H1 (cell line): ENCODE results near the gene JPH3. TPM values are rescaled to one million over a fixed set of nuclear protein-coding genes. Genes with fewer than 3 reads are reported as not detected.

Experiments used
- CTCF ChIA-PET: fragments of 300-600 bp; sonication (Branson Sonifier 250); formaldehyde crosslinking; loops from one replicate; lab custom pipeline; 2021; ENCODE audit not compliant: partially characterized antibody; lab: Charles Lee
- POLR2A ChIA-PET: fragments of 300-600 bp; sonication (Branson Sonifier 250); formaldehyde crosslinking; loops from one replicate; lab custom pipeline; 2021; ENCODE audit warnings: inconsistent platforms; ENCODE audit not compliant: partially characterized antibody; lab: Charles Lee
- DNase-seq, 2 experiments: peaks; one replicate each; pipeline versions ENCODE4 v3.0.0 to v3.0.0-alpha.2; 2010 to 2022; ENCODE audit warnings: low spot score in 2 of 2, low read depth in 1 of 2, mixed read lengths in 1 of 2
- FAIRE-seq: peaks from 2 replicates; lab custom pipeline; 2011; peaks lifted over from hg19 to GRCh38; lab: Jason Lieb, UNC
- H2AFZ ChIP-seq: 2 replicates; pipeline ENCODE4 v1.8.1; 2012; ENCODE audit warnings: low read length, inconsistent platforms
- H2AK5ac ChIP-seq: 2 replicates; pipeline ENCODE4 v1.6.1; 2013; ENCODE audit warnings: low read depth, low read length
- H2BK120ac ChIP-seq: replicated peaks from 2 replicates; pipeline ENCODE3; 2013; ENCODE audit warnings: low read depth, low read length, inconsistent platforms
- H2BK12ac ChIP-seq: 2 replicates; pipeline ENCODE4 v1.6.1; 2013; ENCODE audit warnings: low read depth, low read length
- H2BK15ac ChIP-seq: 2 replicates; pipeline ENCODE4 v1.6.1; 2013; ENCODE audit warnings: low read length
- H2BK20ac ChIP-seq: 2 replicates; pipeline ENCODE4 v1.6.1; 2013; ENCODE audit warnings: low read length
- H2BK5ac ChIP-seq: 2 replicates; pipeline ENCODE4 v1.6.1; 2013; ENCODE audit warnings: low read depth, low read length
- H3K14ac ChIP-seq: 2 replicates; pipeline ENCODE4 v1.6.1; 2013; ENCODE audit warnings: inconsistent platforms; ENCODE audit not compliant: insufficient read length
- H3K18ac ChIP-seq: 2 replicates; pipeline ENCODE4 v1.6.1; 2013; ENCODE audit warnings: low read length; ENCODE audit errors: extremely low read depth
- H3K23ac ChIP-seq: 2 replicates; pipeline ENCODE4 v1.6.1; 2013; ENCODE audit warnings: inconsistent platforms; ENCODE audit not compliant: insufficient read length
- H3K23me2 ChIP-seq: 2 replicates; pipeline ENCODE4 v1.6.1; 2013; ENCODE audit warnings: low read depth, low read length
- H3K27ac ChIP-seq: 2 replicates; pipeline ENCODE4 v1.6.1; 2011; ENCODE audit warnings: low read depth, low read length, inconsistent platforms
- H3K27me3 ChIP-seq, 4 experiments: replicated peaks in 1 of 4; 1 replicate in 1 of 4; 2 replicates in 3 of 4; pipeline versions ENCODE4 v1.6.1 to v1.8.1; 2011 to 2013; ENCODE audit warnings: low read length in 3 of 4, mild to moderate bottlenecking in 3 of 4, inconsistent platforms in 2 of 4, mixed read lengths in 2 of 4, moderate library complexity in 1 of 4; ENCODE audit not compliant: control insufficient read depth in 3 of 4, insufficient read depth in 3 of 4; ENCODE audit errors: extremely low read depth in 1 of 4
- H3K36me3 ChIP-seq, 4 experiments: 2 replicates each; pipeline versions ENCODE4 v1.6.1 to v1.8.1; 2011 to 2013; ENCODE audit warnings: mild to moderate bottlenecking in 4 of 4, low read length in 3 of 4, moderate library complexity in 2 of 4, control low read depth in 1 of 4, inconsistent platforms in 1 of 4; ENCODE audit not compliant: insufficient read depth in 4 of 4, control insufficient read depth in 2 of 4
- H3K4ac ChIP-seq: replicated peaks from 2 replicates; pipeline ENCODE3; 2013; ENCODE audit warnings: low read length, low read depth, mixed read lengths, inconsistent platforms; ENCODE audit not compliant: insufficient read length
- H3K4me1 ChIP-seq, 4 experiments: replicated peaks in 1 of 4; 1 replicate in 1 of 4; 2 replicates in 3 of 4; pipeline versions ENCODE4 v1.6.1 to v1.8.1; 2011 to 2013; ENCODE audit warnings: low read length in 3 of 4, inconsistent platforms in 2 of 4, mixed read lengths in 1 of 4; ENCODE audit not compliant: insufficient read depth in 4 of 4, control insufficient read depth in 3 of 4
- H3K4me2 ChIP-seq, 2 experiments: 2 replicates each; pipeline versions ENCODE4 v1.6.1 to v1.8.1; 2011 to 2013; ENCODE audit warnings: low read depth in 2 of 2, low read length in 2 of 2, control low read depth in 1 of 2, inconsistent platforms in 1 of 2, mild to moderate bottlenecking in 1 of 2; ENCODE audit not compliant: insufficient read depth in 1 of 2
- H3K4me3 ChIP-seq, 4 experiments: fragments of 200-600, 300-600 bp in 1 of 4; sonication (generic), shearing (Covaris generic), sonication (Bioruptor Twin) in 1 of 4; 2 replicates each; pipeline versions ENCODE4 v1.5.1 to v1.8.1; 2011 to 2016; ENCODE audit warnings: low read length in 4 of 4, low read depth in 3 of 4, control low read depth in 2 of 4, inconsistent platforms in 2 of 4, mild to moderate bottlenecking in 2 of 4, mixed read lengths in 1 of 4, moderate library complexity in 1 of 4; ENCODE audit not compliant: insufficient read depth in 2 of 4; ENCODE audit errors: extremely low read depth in 1 of 4
- H3K56ac ChIP-seq: replicated peaks from 2 replicates; pipeline ENCODE3; 2013; ENCODE audit warnings: low read depth, mild to moderate bottlenecking, mixed read lengths, low read length, inconsistent platforms; ENCODE audit not compliant: insufficient read length
- H3K79me1 ChIP-seq: 2 replicates; pipeline ENCODE4 v1.6.1; 2013; ENCODE audit warnings: low read depth, low read length, control low read depth
- H3K79me2 ChIP-seq, 2 experiments: 2 replicates each; pipeline versions ENCODE4 v1.6.1 to v1.8.1; 2012 to 2013; ENCODE audit warnings: low read length in 2 of 2, mild to moderate bottlenecking in 2 of 2, inconsistent platforms in 1 of 2; ENCODE audit not compliant: insufficient read depth in 2 of 2, control insufficient read depth in 1 of 2
- H3K9ac ChIP-seq, 4 experiments: replicated peaks in 1 of 4; 1 replicate in 1 of 4; 2 replicates in 3 of 4; pipeline versions ENCODE4 v1.6.1 to v1.8.1; 2011 to 2013; ENCODE audit warnings: low read depth in 3 of 4, low read length in 3 of 4, control low read depth in 2 of 4, mild to moderate bottlenecking in 2 of 4, moderate library complexity in 2 of 4, inconsistent platforms in 1 of 4; ENCODE audit errors: extremely low read depth in 1 of 4
- H3K9me3 ChIP-seq, 2 experiments: 2 replicates each; pipeline versions ENCODE4 v1.6.1 to v1.8.1; 2012 to 2013; ENCODE audit warnings: mild to moderate bottlenecking in 2 of 2, moderate library complexity in 2 of 2, control low read depth in 1 of 2, inconsistent platforms in 1 of 2, low read depth in 1 of 2, low read length in 1 of 2, mixed read lengths in 1 of 2; ENCODE audit not compliant: insufficient read depth in 2 of 2
- H4K20me1 ChIP-seq, 2 experiments: replicated peaks in 1 of 2; 2 replicates each; pipeline versions ENCODE3 to v1.8.1; 2011 to 2013; ENCODE audit warnings: inconsistent platforms in 2 of 2, low read length in 2 of 2, mild to moderate bottlenecking in 1 of 2; ENCODE audit not compliant: insufficient read depth in 2 of 2, control insufficient read depth in 1 of 2
- H4K5ac ChIP-seq: 2 replicates; pipeline ENCODE4 v1.6.1; 2013; ENCODE audit warnings: low read length, low read depth, mixed read lengths, inconsistent platforms; ENCODE audit not compliant: insufficient read length
- H4K8ac ChIP-seq: 2 replicates; pipeline ENCODE4 v1.8.0; 2013; ENCODE audit warnings: mild to moderate bottlenecking, moderate library complexity, low read length, inconsistent platforms; ENCODE audit not compliant: insufficient read depth; ENCODE audit errors: extremely low read depth
- H4K91ac ChIP-seq: replicated peaks from 2 replicates; pipeline ENCODE3; 2013; ENCODE audit warnings: low read length, mixed read lengths, inconsistent platforms; ENCODE audit not compliant: insufficient read length
- CBX8 ChIP-seq: fragments of 300-800, 300-1000 bp; sonication (generic); IDR thresholded peaks from 2 replicates; pipeline ENCODE4 v1.7.1; 2016; ENCODE audit warnings: low read depth, low read length, borderline replicate concordance
- CEBPB ChIP-seq: IDR thresholded peaks from 2 replicates; pipeline ENCODE4 v1.6.1; 2012; ENCODE audit warnings: low read depth, low read length
- EP300 ChIP-seq, 2 experiments: IDR thresholded peaks; 1 replicate in 1 of 2; 2 replicates in 1 of 2; pipeline ENCODE4 v1.6.1; 2011 to 2012; ENCODE audit warnings: low read depth in 2 of 2, low read length in 2 of 2, mild to moderate bottlenecking in 2 of 2, borderline replicate concordance in 1 of 2, inconsistent platforms in 1 of 2, moderate library complexity in 1 of 2
- EZH2 ChIP-seq: fragments of 200-600 bp; sonication (generic); IDR thresholded peaks from 2 replicates; pipeline ENCODE4 v1.7.1; 2012; ENCODE audit warnings: low read depth, mild to moderate bottlenecking, moderate library complexity, low read length, inconsistent platforms; ENCODE audit not compliant: severe bottlenecking
- GABPA ChIP-seq: IDR thresholded peaks from 2 replicates; pipeline ENCODE4 v1.6.1; 2011; ENCODE audit warnings: mild to moderate bottlenecking, low read length, moderate library complexity, borderline replicate concordance; ENCODE audit not compliant: insufficient read depth
- GTF2F1 ChIP-seq: IDR thresholded peaks from 2 replicates; pipeline ENCODE4 v1.6.1; 2012; ENCODE audit warnings: low read depth, low read length, improper control_type of control experiment, borderline replicate concordance
- HDAC6 ChIP-seq: IDR thresholded peaks from one replicate; pipeline ENCODE4 v1.7.1; 2012; ENCODE audit warnings: low read depth, mild to moderate bottlenecking, inconsistent platforms, low read length, moderate library complexity
- JUN ChIP-seq: IDR thresholded peaks from 2 replicates; pipeline ENCODE4 v1.6.1; 2011; ENCODE audit warnings: low read depth, mild to moderate bottlenecking, improper control_type of control experiment, low read length
- KDM4A ChIP-seq: IDR thresholded peaks from one replicate; pipeline ENCODE4 v1.7.1; 2012; ENCODE audit warnings: low read depth, mild to moderate bottlenecking, moderate library complexity, low read length, inconsistent platforms; ENCODE audit not compliant: severe bottlenecking
- RFX5 ChIP-seq: IDR thresholded peaks from 2 replicates; pipeline ENCODE4 v1.6.1; 2011; ENCODE audit warnings: low read depth, low read length, improper control_type of control experiment, borderline replicate concordance
- SIN3A ChIP-seq, 2 experiments: IDR thresholded peaks in 1 of 2; conservative IDR thresholded peaks in 1 of 2; 2 replicates each; pipeline ENCODE4 v1.6.1; 2011 to 2012; ENCODE audit warnings: low read length in 2 of 2, improper control_type of control experiment in 1 of 2, low read depth in 1 of 2, mild to moderate bottlenecking in 1 of 2
- SP1 ChIP-seq: IDR thresholded peaks from 2 replicates; pipeline ENCODE4 v1.6.1; 2011; ENCODE audit warnings: low read depth, low read length
- WGBS, 2 experiments: shearing (Covaris generic) in 1 of 2; methylation state at CpG; one replicate each; pipeline versions ENCODE4 v1.1.6 to v1.1.7; 2013 to 2015; ENCODE audit warnings: low lambda C conversion rate in 2 of 2, mixed read lengths in 2 of 2, inconsistent platforms in 1 of 2, low coverage in 1 of 2, missing lambda C conversion rate in 1 of 2; ENCODE audit not compliant: insufficient replicate concordance in 2 of 2, insufficient coverage in 1 of 2, insufficient read length in 1 of 2; ENCODE audit errors: extremely low coverage in 1 of 2, missing lambda C conversion rate in 1 of 2; 5-methylcytosine and 5-hydroxymethylcytosine counted together
- polyA plus RNA-seq, 7 experiments: library from polyadenylated mRNA; depleted of rRNA in 3 of 7; stranded (reverse) in 5 of 7; unstranded in 2 of 7; fragments of >200 nt in 5 of 7; fragments of 200-250 nt in 2 of 7; gene quantifications; 1 replicate in 5 of 7; 2 replicates in 1 of 7; 4 replicates in 1 of 7; pipeline versions ENCODE4 v1.2.1 to v1.2.3, GENCODE V29; 2011 to 2013; ENCODE audit warnings: missing spikeins in 2 of 7, mixed read lengths in 2 of 7
- total RNA-seq: library from RNA; stranded (reverse); fragmentation: NEBNext Ultra II Directional; extraction: Animal tissue kit (Norgen Biotek cat#: 25700); gene quantifications from 2 replicates; pipeline ENCODE4 v1.2.1, GENCODE V29; 2021
- TF ChIP-seq, protein P1 (sequence below): IDR thresholded peaks from 2 replicates; pipeline ENCODE4 v1.6.1; 2011; ENCODE audit warnings: low read depth, mild to moderate bottlenecking, low read length; ENCODE audit not compliant: insufficient read depth

Gene JPH3
- total and polyA plus RNA-seq, 2 of the 8 experiments (the other 6 are each of a cell fraction or from before 2014, with no cell fraction given): 10.3 to 28.3 TPM

GRCh38 chr16:87667443-87667842 is 65.1 kb downstream of the JPH3 start:
- ChIA-PET CTCF (interaction anchor here (0.6 to 4.1 kb wide), 5 partner anchors 9 to 50 kb away, joined by 3 to 15 read pairs (median 3); no protein-coding TSS in a partner anchor), POLR2A (interaction anchor here (1.3 kb wide), 1 partner anchor 9 kb away, joined by 6 read pairs; no protein-coding TSS in a partner anchor)
- Histone ChIP-seq H2BK20ac (no peak overlapping the region), H2BK120ac (no peak overlapping the region), H3K23ac (no peak overlapping the region), H3K9ac (no peak overlapping the region; a peak in 1 of 7 replicates), H3K4me3 (no peak overlapping the region), H3K56ac (no peak overlapping the region), H3K4ac (no peak overlapping the region), H2AFZ (no peak overlapping the region), H3K79me2 (no peaks in the 10 kb centered on the region), H3K27ac (no peak overlapping the region), H2AK5ac (no peak overlapping the region), H4K8ac (no peak overlapping the region), H3K79me1 (peaks cover 2% of the 10 kb centered on the region; the same call in 1 of the 2 replicates), H3K9me3 (no peaks in the 10 kb centered on the region), H3K27me3 (no peaks in the 10 kb centered on the region), H3K4me1 (no peaks in the 10 kb centered on the region; a peak in 1 of 7 replicates), H2BK5ac (no peak overlapping the region; the same call in 1 of the 2 replicates), H3K36me3 (no peaks in the 10 kb centered on the region), H4K91ac (no peak overlapping the region), H2BK12ac (no peak overlapping the region), H2BK15ac (no peak overlapping the region), H4K5ac (no peak overlapping the region), H3K14ac (no peak overlapping the region), H3K4me2 (no peak overlapping the region), H4K20me1 (peaks cover 0 to 10% of the 10 kb centered on the region in 2 experiments), H3K23me2 (no peaks in the 10 kb centered on the region), H3K18ac (no peak overlapping the region)
- FAIRE-seq (no peak), DNase-seq (no peak)
- 96% methylated on average over 7 of the region's 7 CpGs; no CpG with 5 or more reads in 1 of the 2 experiments for WGBS, 2 experiments
- TF ChIP-seq CEBPB (no peak), RFX5 (no peak), SP1 (no peak), KDM4A (no peak), CBX8 (no peak), SIN3A (conservative IDR thresholded peaks at IDR 0.05 in 1 of 2, IDR thresholded peaks at IDR 0.05 in 1 of 2; ENCODE audit: low read depth in 1 of 2, low read length in 2 of 2) (no peak), EP300 (IDR thresholded peaks at IDR 0.05; ENCODE audit: borderline replicate concordance in 1 of 2, low read depth in 2 of 2, low read length in 2 of 2) (no peak), JUN (no peak), GABPA (no peak), GTF2F1 (no peak), HDAC6 (no peak), EZH2 (no peak)
- TF ChIP-seq, protein P1, sequence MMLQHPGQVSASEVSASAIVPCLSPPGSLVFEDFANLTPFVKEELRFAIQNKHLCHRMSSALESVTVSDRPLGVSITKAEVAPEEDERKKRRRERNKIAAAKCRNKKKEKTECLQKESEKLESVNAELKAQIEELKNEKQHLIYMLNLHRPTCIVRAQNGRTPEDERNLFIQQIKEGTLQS: no peak
